HG03045 (cell line): Measurements from ENCODE around the gene TNP2.
A peak's percentile ranks its signal among the peaks of the same experiment; 100 is the strongest.

Experiments
- ATAC-seq: cut with Tn5 transposase; IDR thresholded peaks from one replicate; pipeline ENCODE4 v1.9.1; 2021; ENCODE audit warnings: mild to moderate bottlenecking, moderate library complexity; ENCODE audit not compliant: unreplicated experiment

The TNP2 gene

GRCh38 chr16:11258553-11259492 lies 10.3 kb downstream of the TNP2 start:
- no peak for ATAC-seq

GRCh38 chr16:11257131-11257938 lies 11.8 kb downstream of the TNP2 start:
- no peak for ATAC-seq

GRCh38 chr16:11256661-11257130 lies 12.4 kb downstream of the TNP2 start:
- ATAC-seq: no peak

- ATAC-seq: peak; percentile 56
Measured at GRCh38 chr16:11255737-11256660, 13.1 kb downstream of the TNP2 start, which contains the start of gene SOCS1. Gene SOCS1, minus strand, starts transcription at chr16:11256204. Its CDS starts 726 bp downstream, at chr16:11255478.

GRCh38 chr16:11254913-11255736 lies 14.0 kb downstream of the TNP2 start:
- peak; percentile 4 for ATAC-seq

- ATAC-seq: no peak
Measured at GRCh38 chr16:11253995-11254912, 14.9 kb downstream of the TNP2 start.

- no peak for ATAC-seq
Measured at GRCh38 chr16:11253009-11253994, 15.8 kb downstream of the TNP2 start.

- no peak for ATAC-seq
Measured at GRCh38 chr16:11252482-11252931, 16.6 kb downstream of the TNP2 start.

GRCh38 chr16:11251525-11252481 lies 17.3 kb downstream of the TNP2 start:
- ATAC-seq: no peak

- no peak for ATAC-seq
Measured at GRCh38 chr16:11250786-11251524, 18.2 kb downstream of the TNP2 start.

- no peak for ATAC-seq
Measured at GRCh38 chr16:11250091-11250785, 18.9 kb downstream of the TNP2 start.

- ATAC-seq: no peak
Measured at GRCh38 chr16:11249233-11250061, 19.7 kb downstream of the TNP2 start.

GRCh38 chr16:11248133-11248532 lies 21.0 kb downstream of the TNP2 start:
- ATAC-seq: no peak

GRCh38 chr16:11245988-11246387 lies 23.1 kb downstream of the TNP2 start:
- ATAC-seq: no peak
